ENCODE measurements around the gene CACNA2D3.

The CACNA2D3 gene

GRCh38 chr3:54506603-54507002 lies 384.3 kb downstream of the CACNA2D3 start:
- DNase-seq, result no peak

- DNase-seq, result no peak
Measured at GRCh38 chr3:54507876-54508460, 385.6 kb downstream of the CACNA2D3 start.

- DNase-seq, result no peak
Measured at GRCh38 chr3:54510506-54510905, 388.2 kb downstream of the CACNA2D3 start.

- DNase-seq, result no peak
Measured at GRCh38 chr3:54511766-54512365, 389.5 kb downstream of the CACNA2D3 start.

DNA sequence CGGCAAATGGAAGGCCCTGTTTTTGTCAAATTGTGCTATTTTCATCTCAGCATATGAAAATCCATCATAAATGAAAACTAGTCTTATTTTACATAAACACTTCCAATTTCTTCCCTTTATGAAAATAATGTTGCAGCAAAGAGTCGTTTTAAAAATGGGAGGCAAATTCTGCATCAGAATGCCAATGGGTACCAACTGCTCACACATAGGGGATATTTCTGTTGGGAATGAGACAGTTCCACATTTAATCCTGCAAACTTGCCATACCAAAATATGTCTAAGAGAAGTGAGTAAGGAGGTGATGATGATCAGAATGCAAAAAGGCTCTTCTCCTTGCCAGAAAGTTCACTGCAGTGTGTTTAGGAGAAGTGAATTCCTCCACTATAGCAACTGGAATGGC lies 391.7 kb downstream of the CACNA2D3 start:
- DNase-seq, result no peak

DNA sequence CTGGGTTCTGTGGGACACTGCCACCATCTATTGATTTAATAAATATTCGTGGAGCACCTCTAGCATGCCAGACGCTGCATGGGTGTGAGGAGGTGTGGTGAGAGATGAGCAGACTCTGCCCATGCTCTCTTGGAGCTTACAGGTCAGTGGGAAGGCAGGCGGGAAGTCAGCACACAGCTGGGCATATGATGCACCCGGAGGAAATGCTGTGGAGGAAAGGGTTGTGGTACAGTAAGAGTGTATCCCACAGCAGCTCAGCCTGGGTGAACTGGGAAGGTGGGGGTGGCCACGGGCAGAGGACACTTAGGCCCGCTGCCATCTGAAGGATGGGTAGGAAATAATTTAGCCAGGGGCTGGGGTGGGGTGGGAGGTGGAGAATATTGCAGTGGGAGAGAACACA lies 392.1 kb downstream of the CACNA2D3 start:
- DNase-seq, result no peak

- DNase-seq, result no peak
Measured at GRCh38 chr3:54515441-54516213, 393.3 kb downstream of the CACNA2D3 start.

DNA sequence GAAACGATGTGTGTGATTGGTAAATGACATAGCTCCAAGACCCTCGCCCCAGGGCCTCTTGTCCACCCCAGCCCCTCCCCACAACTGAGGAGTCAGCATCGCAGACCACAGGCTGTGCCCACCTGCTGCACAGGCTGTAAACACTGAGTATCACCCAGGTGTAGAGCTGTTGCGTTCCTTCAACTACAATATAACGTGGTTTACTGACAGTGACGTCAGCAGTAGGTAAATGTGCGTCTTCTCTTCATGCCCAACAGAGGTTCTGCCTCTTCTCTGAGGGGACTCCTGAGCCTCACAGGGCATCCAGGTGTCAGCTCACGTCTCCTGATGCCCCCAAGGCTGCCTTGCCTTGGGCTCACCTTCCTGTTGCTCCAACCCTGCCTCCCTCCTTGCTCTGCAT lies 395.1 kb downstream of the CACNA2D3 start:
- DNase-seq, result no peak

GRCh38 chr3:54518011-54518675 lies 395.8 kb downstream of the CACNA2D3 start:
- no peak for DNase-seq

DNA sequence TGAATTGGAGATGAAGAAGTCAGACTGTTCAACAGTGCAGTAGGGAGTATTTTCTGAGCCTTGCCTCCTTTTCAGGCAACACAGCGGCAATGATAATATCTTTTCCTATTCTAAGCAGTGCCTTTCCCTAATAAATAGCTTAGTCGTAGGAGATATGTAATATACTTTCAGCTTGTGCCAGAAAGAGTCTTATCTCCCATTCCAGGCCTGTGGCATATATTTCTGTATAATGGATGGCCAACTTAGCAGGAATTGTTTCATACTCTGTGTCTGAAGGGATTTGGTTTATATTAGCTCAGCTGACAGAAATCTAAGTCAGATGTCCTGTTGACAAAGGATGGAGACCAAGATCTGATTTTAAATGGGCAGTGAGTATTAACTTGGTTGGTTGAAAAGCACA lies 397.1 kb downstream of the CACNA2D3 start:
- no peak for DNase-seq

- DNase-seq, result no peak
Measured at GRCh38 chr3:54520060-54520459, 397.7 kb downstream of the CACNA2D3 start.

- DNase-seq, result no peak
Measured at GRCh38 chr3:54527521-54527920, 405.2 kb downstream of the CACNA2D3 start.

GRCh38 chr3:54527953-54528352 lies 405.6 kb downstream of the CACNA2D3 start:
- no peak for DNase-seq

- DNase-seq, result no peak
Measured at GRCh38 chr3:54528668-54529067, 406.3 kb downstream of the CACNA2D3 start.

GRCh38 chr3:54530091-54530490 lies 407.7 kb downstream of the CACNA2D3 start:
- DNase-seq, result no peak

- DNase-seq, result no peak
Measured at GRCh38 chr3:54530944-54531343, 408.6 kb downstream of the CACNA2D3 start.

- DNase-seq, result no peak
Measured at GRCh38 chr3:54531741-54532140, 409.4 kb downstream of the CACNA2D3 start.

DNA sequence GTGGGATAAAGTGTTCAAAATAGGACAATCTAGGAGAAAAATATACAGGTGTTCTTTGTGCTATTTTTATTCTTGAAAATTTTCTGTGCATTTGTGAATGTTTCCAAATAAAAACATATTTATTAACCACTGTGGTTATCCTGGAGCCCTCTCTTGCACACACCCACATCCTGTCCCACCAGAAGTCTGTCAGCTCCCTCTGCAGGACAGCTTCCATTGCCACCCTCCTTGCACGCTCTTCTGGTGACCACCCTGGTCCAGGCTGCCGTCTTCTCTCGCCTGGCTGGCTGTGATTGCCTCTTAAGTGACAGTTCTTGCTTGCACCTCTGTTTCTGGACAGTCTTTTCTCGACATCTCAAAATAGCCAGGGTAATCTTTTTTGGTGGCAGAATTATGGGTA lies 411.5 kb downstream of the CACNA2D3 start:
- no peak for DNase-seq

DNA sequence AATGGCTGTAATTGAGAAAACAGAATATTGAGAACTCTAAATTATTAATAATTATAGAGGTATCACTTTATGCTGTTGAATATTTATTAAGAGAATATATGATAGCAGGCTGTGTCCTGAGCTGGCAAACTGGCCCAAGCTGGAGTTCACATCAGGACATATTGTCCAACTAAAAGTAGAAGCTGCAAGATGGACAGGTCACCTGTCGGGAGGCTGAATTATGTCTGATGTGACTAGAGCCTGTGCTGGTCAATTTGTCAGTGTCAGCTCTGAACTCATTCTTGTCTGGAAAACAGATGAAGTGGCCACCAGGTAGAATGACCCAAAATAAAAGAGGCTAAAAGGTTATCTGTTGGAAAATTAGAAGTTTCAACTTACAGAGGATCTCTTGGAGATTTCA lies 413.3 kb downstream of the CACNA2D3 start:
- DNase-seq, result no peak

DNA sequence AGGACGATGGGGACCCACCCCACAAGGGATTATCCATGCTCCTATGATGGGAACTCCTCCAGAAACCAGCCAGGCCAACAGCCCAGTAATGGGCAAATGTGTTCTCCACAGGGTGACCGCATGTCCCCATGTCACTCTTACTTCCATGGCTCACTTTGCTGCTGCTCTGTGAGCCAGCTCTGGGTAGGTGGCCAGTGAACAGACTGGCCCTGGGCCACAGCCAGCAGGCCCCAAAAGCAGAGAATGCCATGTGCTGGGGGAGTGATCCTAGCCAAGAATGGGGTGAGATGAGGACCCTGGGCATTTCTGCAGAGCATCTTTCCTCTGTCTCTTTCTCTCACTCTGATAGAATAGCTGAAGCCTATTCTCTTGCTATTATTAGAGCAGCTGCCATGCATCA lies 414.1 kb downstream of the CACNA2D3 start:
- no peak for DNase-seq

GRCh38 chr3:54537506-54537905 lies 415.2 kb downstream of the CACNA2D3 start:
- no peak for DNase-seq

DNA sequence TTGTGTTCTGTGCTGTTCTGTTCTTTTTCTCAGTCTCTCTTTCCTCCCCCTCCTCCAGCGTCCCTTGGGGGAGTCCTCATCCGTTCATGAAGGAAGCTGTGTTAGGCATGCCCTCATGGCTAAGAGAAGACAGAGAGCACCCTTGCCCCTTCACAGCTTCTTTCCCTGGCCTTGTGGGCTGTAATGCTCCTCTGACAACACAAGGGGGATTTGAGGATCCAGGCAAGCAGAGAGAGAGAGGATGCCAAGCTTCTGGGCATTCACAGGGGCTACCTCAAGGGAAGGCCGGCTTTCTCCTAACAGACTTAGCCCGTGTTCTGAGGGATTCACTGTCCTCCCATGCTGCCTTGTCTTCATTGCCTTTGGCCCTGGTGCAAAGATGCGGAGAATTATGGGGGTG lies 416.0 kb downstream of the CACNA2D3 start:
- DNase-seq, result no peak

DNA sequence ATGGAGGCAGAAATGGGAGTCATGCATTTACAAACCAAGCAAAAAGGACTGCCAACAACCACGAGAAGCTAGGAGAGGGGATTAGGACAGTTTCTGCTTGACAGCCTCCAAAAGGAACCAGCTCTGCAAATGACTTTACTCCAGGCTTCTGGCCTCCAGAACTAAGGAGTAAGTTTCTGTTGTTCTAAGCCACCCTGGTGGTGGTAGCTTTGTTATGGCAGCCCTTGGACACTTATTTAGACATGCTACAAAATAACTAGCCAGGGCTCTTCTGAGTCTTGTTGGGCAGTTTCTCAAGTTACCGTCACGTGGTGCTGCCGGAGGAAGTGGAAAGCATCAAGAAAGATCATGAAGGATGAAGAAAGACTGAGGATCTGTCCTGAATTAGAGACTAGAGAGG lies 419.0 kb downstream of the CACNA2D3 start:
- no peak for DNase-seq

- no peak for DNase-seq
Measured at GRCh38 chr3:54543446-54543845, 421.1 kb downstream of the CACNA2D3 start.
